Measurements from ENCODE around the gene ZGLP1. TPM values are rescaled to one million over a fixed set of nuclear protein-coding genes. Genes with fewer than 3 reads are reported as not detected.

Gene ZGLP1
- total RNA-seq, 1 donor from 2014 or later = 8.2 TPM

GRCh38 chr19:10290357-10290875 lies 19.2 kb downstream of the ZGLP1 start:
- Mint-ChIP-seq H3K27ac (ENCODE audit: unreplicated experiment) (no peak overlapping the region), H3K4me1 (ENCODE audit: unreplicated experiment) (peaks cover 16% of the 10 kb centered on the region), H3K27me3 (ENCODE audit: unreplicated experiment) (peaks cover 37% of the 10 kb centered on the region), H3K36me3 (ENCODE audit: low read depth, unreplicated experiment) (peaks cover 5% of the 10 kb centered on the region), H3K9me3 (ENCODE audit: unreplicated experiment) (no peaks in the 10 kb centered on the region), H3K4me3 (ENCODE audit: unreplicated experiment) (no peak overlapping the region)
- TF ChIP-seq CTCF (IDR thresholded peaks at IDR 0.05; ENCODE audit: unreplicated experiment) = no peak
- DNase-seq (ENCODE audit: low spot score) = no peak

GRCh38 chr19:10289836-10290356 lies 19.7 kb downstream of the ZGLP1 start, which contains the start of gene ICAM5:
Gene ICAM5 (plus strand): TSS chr19:10289952. CDS start chr19:10290044, 92 bp downstream.
- no peak for TF ChIP-seq CTCF (IDR thresholded peaks at IDR 0.05; ENCODE audit: unreplicated experiment)
- H3K4me3 Mint-ChIP-seq (ENCODE audit: unreplicated experiment) = peak within 1 kb of the TSS; percentile 25
- H3K27ac Mint-ChIP-seq (ENCODE audit: unreplicated experiment) = no peak within 1 kb of the TSS
- peaks cover 16% of the 10 kb centered on the region for H3K4me1 Mint-ChIP-seq (ENCODE audit: unreplicated experiment)
- H3K27me3 Mint-ChIP-seq (ENCODE audit: unreplicated experiment) = peaks cover 40% of the 10 kb centered on the region
- DNase-seq (ENCODE audit: low spot score) = no peak
- peaks cover 9% of the 10 kb centered on the region for H3K36me3 Mint-ChIP-seq (ENCODE audit: low read depth, unreplicated experiment)
- H3K9me3 Mint-ChIP-seq (ENCODE audit: unreplicated experiment) = no peaks in the 10 kb centered on the region

GRCh38 chr19:10289167-10289835 lies 20.3 kb downstream of the ZGLP1 start:
- no peak for DNase-seq (ENCODE audit: low spot score)
- H3K9me3 Mint-ChIP-seq (ENCODE audit: unreplicated experiment) = no peaks in the 10 kb centered on the region
- peaks cover 16% of the 10 kb centered on the region for H3K4me1 Mint-ChIP-seq (ENCODE audit: unreplicated experiment)
- H3K36me3 Mint-ChIP-seq (ENCODE audit: low read depth, unreplicated experiment) = peaks cover 11% of the 10 kb centered on the region
- H3K27ac Mint-ChIP-seq (ENCODE audit: unreplicated experiment) = no peak overlapping the region
- H3K27me3 Mint-ChIP-seq (ENCODE audit: unreplicated experiment) = peaks cover 37% of the 10 kb centered on the region
- TF ChIP-seq CTCF (IDR thresholded peaks at IDR 0.05; ENCODE audit: unreplicated experiment) = no peak
- peak overlapping the region; percentile 25 for H3K4me3 Mint-ChIP-seq (ENCODE audit: unreplicated experiment)

GRCh38 chr19:10288662-10289166 lies 20.9 kb downstream of the ZGLP1 start:
- peaks cover 11% of the 10 kb centered on the region for H3K36me3 Mint-ChIP-seq (ENCODE audit: low read depth, unreplicated experiment)
- DNase-seq (ENCODE audit: low spot score) = no peak
- no peaks in the 10 kb centered on the region for H3K9me3 Mint-ChIP-seq (ENCODE audit: unreplicated experiment)
- peaks cover 36% of the 10 kb centered on the region for H3K27me3 Mint-ChIP-seq (ENCODE audit: unreplicated experiment)
- peak overlapping the region; percentile 25 for H3K4me3 Mint-ChIP-seq (ENCODE audit: unreplicated experiment)
- peaks cover 16% of the 10 kb centered on the region for H3K4me1 Mint-ChIP-seq (ENCODE audit: unreplicated experiment)
- TF ChIP-seq CTCF (IDR thresholded peaks at IDR 0.05; ENCODE audit: unreplicated experiment) = no peak
- H3K27ac Mint-ChIP-seq (ENCODE audit: unreplicated experiment) = no peak overlapping the region

Measured in endothelial cell (in vitro differentiated cells).